Tibial nerve (tissue), 4 donors: Measurements from ENCODE around the gene TK2.

Experiments
- EP300 ChIP-seq, 2 donors: sonication (generic); formaldehyde crosslinking; IDR thresholded peaks; one replicate each; pipeline ENCODE4 v1.6.1; 2017; ENCODE audit warnings: antibody characterized with exemption in 2 of 2, mild to moderate bottlenecking in 1 of 2
- TF ChIP-seq, protein P1 (sequence below), 5 experiments: fragments of 200-600 bp in 3 of 5; fragments of 450-650 bp in 2 of 5; sonication (generic) in 3 of 5; IDR thresholded peaks; one replicate each; pipeline ENCODE4 v1.5.1; 2016 to 2019; ENCODE audit warnings: antibody characterized with exemption in 5 of 5, mild to moderate bottlenecking in 3 of 5, moderate library complexity in 2 of 5

DNA sequence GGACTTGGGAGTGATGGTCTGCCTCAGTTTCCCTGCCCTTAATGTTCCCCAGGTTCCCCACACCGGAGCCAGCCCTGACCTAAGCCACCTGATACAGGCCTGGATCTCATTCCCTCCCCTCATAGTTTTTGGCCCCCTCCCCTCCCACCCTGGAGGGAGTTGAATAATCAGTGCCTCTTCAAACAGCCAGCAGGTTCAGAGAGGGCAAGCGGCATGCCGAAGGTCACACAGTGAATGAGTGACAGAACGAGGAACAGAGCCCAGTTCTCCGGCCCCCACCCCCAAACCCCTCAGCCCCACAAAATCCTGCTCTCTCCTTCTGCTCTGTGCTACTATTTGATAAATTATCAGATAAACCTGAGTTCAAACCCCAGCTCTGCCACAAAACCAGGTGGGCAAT, 91.6 kb downstream of the TK2 start:
- TF ChIP-seq, protein P1, sequence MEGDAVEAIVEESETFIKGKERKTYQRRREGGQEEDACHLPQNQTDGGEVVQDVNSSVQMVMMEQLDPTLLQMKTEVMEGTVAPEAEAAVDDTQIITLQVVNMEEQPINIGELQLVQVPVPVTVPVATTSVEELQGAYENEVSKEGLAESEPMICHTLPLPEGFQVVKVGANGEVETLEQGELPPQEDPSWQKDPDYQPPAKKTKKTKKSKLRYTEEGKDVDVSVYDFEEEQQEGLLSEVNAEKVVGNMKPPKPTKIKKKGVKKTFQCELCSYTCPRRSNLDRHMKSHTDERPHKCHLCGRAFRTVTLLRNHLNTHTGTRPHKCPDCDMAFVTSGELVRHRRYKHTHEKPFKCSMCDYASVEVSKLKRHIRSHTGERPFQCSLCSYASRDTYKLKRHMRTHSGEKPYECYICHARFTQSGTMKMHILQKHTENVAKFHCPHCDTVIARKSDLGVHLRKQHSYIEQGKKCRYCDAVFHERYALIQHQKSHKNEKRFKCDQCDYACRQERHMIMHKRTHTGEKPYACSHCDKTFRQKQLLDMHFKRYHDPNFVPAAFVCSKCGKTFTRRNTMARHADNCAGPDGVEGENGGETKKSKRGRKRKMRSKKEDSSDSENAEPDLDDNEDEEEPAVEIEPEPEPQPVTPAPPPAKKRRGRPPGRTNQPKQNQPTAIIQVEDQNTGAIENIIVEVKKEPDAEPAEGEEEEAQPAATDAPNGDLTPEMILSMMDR (IDR thresholded peaks at IDR 0.05), result no peak
- TF ChIP-seq EP300 (IDR thresholded peaks at IDR 0.05), result no peak
